KOPT-K1 (cell line): Measurements from ENCODE around the gene OR2H1.
"Not testable (repeated sequence)": the region's sequence is repeated elsewhere in the genome, so short reads cannot be mapped to it uniquely, and the experiment has no call there.

Experiments
- H3K27ac ChIP-seq: fragments of 200-600 bp; sonication (generic); 2 replicates; pipeline ENCODE4 v1.5.1; 2016; ENCODE audit warnings: antibody characterized with exemption, mild to moderate bottlenecking, low read depth, low read length; ENCODE audit not compliant: poor library complexity, severe bottlenecking
- H3K36me3 ChIP-seq: fragments of 200-600 bp; sonication (generic); 2 replicates; pipeline ENCODE4 v1.5.1; 2017; ENCODE audit warnings: antibody characterized with exemption, mild to moderate bottlenecking, low read length, moderate library complexity; ENCODE audit not compliant: insufficient read depth
- H3K9me3 ChIP-seq: fragments of 200-600 bp; sonication (generic); 2 replicates; pipeline ENCODE4 v1.5.1; 2017; ENCODE audit warnings: antibody characterized with exemption, low read length, mild to moderate bottlenecking; ENCODE audit not compliant: insufficient read depth, poor library complexity, severe bottlenecking

The OR2H1 gene

GRCh38 chr6:29456971-29457370 is at the start of gene OR2H1, which contains the start of gene OR11A1:
Gene OR2H1 (plus strand): TSS chr6:29457155. CDS start chr6:29461770, 4,615 bp downstream.
Gene OR11A1 (minus strand): TSS chr6:29457071. CDS start chr6:29427641, 29,430 bp downstream.
- Histone ChIP-seq H3K36me3 (no peaks in the 10 kb centered on the region), H3K27ac (no peak within 1 kb of the TSS), H3K9me3 (no peaks in the 10 kb centered on the region)

- Histone ChIP-seq H3K27ac (no peak within 1 kb of the TSS), H3K36me3 (no peaks in the 10 kb centered on the region), H3K9me3 (peaks cover 14% of the 10 kb centered on the region)
Observed at GRCh38 chr6:29414588-29414987, 42.4 kb upstream of the OR2H1 start, which contains the start of gene OR12D1. Gene OR12D1 (plus strand): TSS chr6:29414928.

- H3K36me3 ChIP-seq: no peaks in the 10 kb centered on the region
- H3K9me3 ChIP-seq: no peaks in the 10 kb centered on the region
- H3K27ac ChIP-seq: no peak overlapping the region
Observed at GRCh38 chr6:29419516-29419915, 37.4 kb upstream of the OR2H1 start.

- no peaks in the 10 kb centered on the region for H3K9me3 ChIP-seq
- no peak overlapping the region for H3K27ac ChIP-seq
- H3K36me3 ChIP-seq: no peaks in the 10 kb centered on the region
Observed at GRCh38 chr6:29424168-29424567, 32.8 kb upstream of the OR2H1 start.

- H3K9me3 ChIP-seq: no peaks in the 10 kb centered on the region
- H3K27ac ChIP-seq: no peak overlapping the region
- H3K36me3 ChIP-seq: no peaks in the 10 kb centered on the region
Observed at GRCh38 chr6:29424575-29424974, 32.4 kb upstream of the OR2H1 start.

- Histone ChIP-seq H3K9me3 (no peaks in the 10 kb centered on the region), H3K27ac (no peak overlapping the region), H3K36me3 (no peaks in the 10 kb centered on the region)
Observed at GRCh38 chr6:29425075-29425474, 31.9 kb upstream of the OR2H1 start.

- Histone ChIP-seq H3K9me3 (no peaks in the 10 kb centered on the region), H3K36me3 (no peaks in the 10 kb centered on the region), H3K27ac (no peak overlapping the region)
Observed at GRCh38 chr6:29426654-29427053, 30.3 kb upstream of the OR2H1 start.

- H3K9me3 ChIP-seq, H3K36me3 ChIP-seq, H3K27ac ChIP-seq: not testable (repeated sequence)
Observed at GRCh38 chr6:29436730-29437129, 20.2 kb upstream of the OR2H1 start.

GRCh38 chr6:29439006-29439405 is 17.9 kb upstream of the OR2H1 start, which contains the start of gene OR10C1:
Gene OR10C1 (plus strand): TSS chr6:29439306. CDS start chr6:29440016, 710 bp downstream.
- Histone ChIP-seq H3K27ac (no peak within 1 kb of the TSS), H3K9me3 (peaks cover 3% of the 10 kb centered on the region), H3K36me3 (no peaks in the 10 kb centered on the region)

GRCh38 chr6:29442719-29443118 is 14.2 kb upstream of the OR2H1 start:
- H3K27ac ChIP-seq: no peak overlapping the region
- H3K36me3 ChIP-seq: no peaks in the 10 kb centered on the region
- H3K9me3 ChIP-seq: peaks cover 5% of the 10 kb centered on the region

- not testable (repeated sequence) for H3K36me3 ChIP-seq, H3K27ac ChIP-seq, H3K9me3 ChIP-seq
Observed at GRCh38 chr6:29444031-29444430, 12.9 kb upstream of the OR2H1 start.

- Histone ChIP-seq H3K27ac (no peak overlapping the region), H3K9me3 (peaks cover 5% of the 10 kb centered on the region), H3K36me3 (no peaks in the 10 kb centered on the region)
Observed at GRCh38 chr6:29447670-29448069, 9.3 kb upstream of the OR2H1 start.

- Histone ChIP-seq H3K9me3 (no peaks in the 10 kb centered on the region), H3K27ac (no peak overlapping the region), H3K36me3 (no peaks in the 10 kb centered on the region)
Observed at GRCh38 chr6:29451471-29452193, 5.3 kb upstream of the OR2H1 start.

- no peaks in the 10 kb centered on the region for H3K36me3 ChIP-seq
- no peaks in the 10 kb centered on the region for H3K9me3 ChIP-seq
- H3K27ac ChIP-seq: no peak overlapping the region
Observed at GRCh38 chr6:29461021-29461814, 4.3 kb downstream of the OR2H1 start.

- Histone ChIP-seq H3K36me3 (no peaks in the 10 kb centered on the region), H3K27ac (no peak overlapping the region), H3K9me3 (no peaks in the 10 kb centered on the region)
Observed at GRCh38 chr6:29462022-29462421, 5.1 kb downstream of the OR2H1 start.
